ENCODE data around the gene KCNH1. TPM values are rescaled to one million over a fixed set of nuclear protein-coding genes. Genes with fewer than 3 reads are reported as not detected.

KCNH1 gene
- total and polyA plus RNA-seq, 9 of the 15 experiments (the other 6 are each of a cell fraction or from before 2014, with no cell fraction given), result not detected

DNA sequence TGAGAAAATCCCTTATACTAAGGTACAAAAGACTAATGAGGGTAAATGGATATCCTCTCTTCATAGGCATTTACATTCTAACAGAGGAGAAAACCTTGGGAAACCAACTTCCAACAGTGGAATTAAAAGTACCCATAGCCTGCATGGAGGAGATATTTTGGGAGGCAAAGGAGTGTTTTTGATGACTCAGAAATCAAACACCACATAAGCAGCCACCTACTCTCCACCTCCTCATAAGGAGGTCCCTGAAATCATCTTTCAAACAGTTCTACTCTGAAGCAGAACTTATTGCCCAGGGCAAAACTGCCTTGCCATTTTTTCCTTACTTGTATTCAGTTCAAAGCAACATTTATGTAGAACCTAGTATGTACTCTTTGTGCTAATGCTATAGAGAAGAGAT is 211.3 kb downstream of the KCNH1 start:
- H3K4me1 ChIP-seq (replicated peaks in 1 of 2; ENCODE audit: control insufficient read depth in 2 of 2, insufficient read depth in 2 of 2, low read length in 2 of 2), result peaks cover 3 to 5% of the 10 kb centered on the region in 2 experiments; a peak in 2 of 5 replicates
- CTCF ChIA-PET (ENCODE audit: low intra/inter-chr PET ratio), result no interaction called here
- no peak overlapping the region for H2AFZ ChIP-seq (ENCODE audit: low read depth, low read length)
- BruUV-seq (replicated peaks), result no TSS peak
- no peak for ATAC-seq
- POLR2A ChIA-PET, result no interaction called here
- no peak overlapping the region for H3K4me3 ChIP-seq
- H3K9ac ChIP-seq (ENCODE audit: insufficient read depth in 1 of 2, low read depth in 2 of 2, low read length in 2 of 2), result no peak overlapping the region
- H3K9me3 ChIP-seq (replicated peaks; ENCODE audit: control insufficient read depth, insufficient read depth, low read depth, low read length), result no peaks in the 10 kb centered on the region
- in situ Hi-C loops (cut with MboI), result no loop called here
- H3K4me2 ChIP-seq (ENCODE audit: insufficient read depth, low read length), result no peak overlapping the region
- FAIRE-seq, result no peak
- no peak for DNase-seq (ENCODE audit: extremely low read depth in 1 of 4, low spot score in 3 of 4)
- 0 out of 5 replicates have a peak, but pooled peaks cover 0 to 3% of the 10 kb centered on the region in 2 experiments for H3K27me3 ChIP-seq (ENCODE audit: control insufficient read depth in 2 of 2, insufficient read depth in 2 of 2, low read length in 2 of 2)
- H3K9me1 ChIP-seq (ENCODE audit: control insufficient read depth, insufficient read depth, low read length), result no peaks in the 10 kb centered on the region
- H4K20me1 ChIP-seq (replicated peaks; ENCODE audit: control insufficient read depth, insufficient read depth, low read length), result no peaks in the 10 kb centered on the region
- H3K79me2 ChIP-seq (ENCODE audit: control insufficient read depth, insufficient read depth, low read length), result no peaks in the 10 kb centered on the region
- no peak overlapping the region for H3K27ac ChIP-seq (ENCODE audit: extremely low read depth, low read depth, low read length)
- no peaks in the 10 kb centered on the region for H3K36me3 ChIP-seq (ENCODE audit: control insufficient read depth, insufficient read depth, low read length)
- TF ChIP-seq, protein P1, sequence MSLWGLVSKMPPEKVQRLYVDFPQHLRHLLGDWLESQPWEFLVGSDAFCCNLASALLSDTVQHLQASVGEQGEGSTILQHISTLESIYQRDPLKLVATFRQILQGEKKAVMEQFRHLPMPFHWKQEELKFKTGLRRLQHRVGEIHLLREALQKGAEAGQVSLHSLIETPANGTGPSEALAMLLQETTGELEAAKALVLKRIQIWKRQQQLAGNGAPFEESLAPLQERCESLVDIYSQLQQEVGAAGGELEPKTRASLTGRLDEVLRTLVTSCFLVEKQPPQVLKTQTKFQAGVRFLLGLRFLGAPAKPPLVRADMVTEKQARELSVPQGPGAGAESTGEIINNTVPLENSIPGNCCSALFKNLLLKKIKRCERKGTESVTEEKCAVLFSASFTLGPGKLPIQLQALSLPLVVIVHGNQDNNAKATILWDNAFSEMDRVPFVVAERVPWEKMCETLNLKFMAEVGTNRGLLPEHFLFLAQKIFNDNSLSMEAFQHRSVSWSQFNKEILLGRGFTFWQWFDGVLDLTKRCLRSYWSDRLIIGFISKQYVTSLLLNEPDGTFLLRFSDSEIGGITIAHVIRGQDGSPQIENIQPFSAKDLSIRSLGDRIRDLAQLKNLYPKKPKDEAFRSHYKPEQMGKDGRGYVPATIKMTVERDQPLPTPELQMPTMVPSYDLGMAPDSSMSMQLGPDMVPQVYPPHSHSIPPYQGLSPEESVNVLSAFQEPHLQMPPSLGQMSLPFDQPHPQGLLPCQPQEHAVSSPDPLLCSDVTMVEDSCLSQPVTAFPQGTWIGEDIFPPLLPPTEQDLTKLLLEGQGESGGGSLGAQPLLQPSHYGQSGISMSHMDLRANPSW (CRISPR knock-in tag; IDR thresholded peaks at IDR 0.05), result no peak
- TF ChIP-seq GTF2A2 (tag; IDR thresholded peaks at IDR 0.05) (no peak), SRF (CRISPR knock-in tag; IDR thresholded peaks at IDR 0.05) (no peak)
- TF ChIP-seq, protein P2, sequence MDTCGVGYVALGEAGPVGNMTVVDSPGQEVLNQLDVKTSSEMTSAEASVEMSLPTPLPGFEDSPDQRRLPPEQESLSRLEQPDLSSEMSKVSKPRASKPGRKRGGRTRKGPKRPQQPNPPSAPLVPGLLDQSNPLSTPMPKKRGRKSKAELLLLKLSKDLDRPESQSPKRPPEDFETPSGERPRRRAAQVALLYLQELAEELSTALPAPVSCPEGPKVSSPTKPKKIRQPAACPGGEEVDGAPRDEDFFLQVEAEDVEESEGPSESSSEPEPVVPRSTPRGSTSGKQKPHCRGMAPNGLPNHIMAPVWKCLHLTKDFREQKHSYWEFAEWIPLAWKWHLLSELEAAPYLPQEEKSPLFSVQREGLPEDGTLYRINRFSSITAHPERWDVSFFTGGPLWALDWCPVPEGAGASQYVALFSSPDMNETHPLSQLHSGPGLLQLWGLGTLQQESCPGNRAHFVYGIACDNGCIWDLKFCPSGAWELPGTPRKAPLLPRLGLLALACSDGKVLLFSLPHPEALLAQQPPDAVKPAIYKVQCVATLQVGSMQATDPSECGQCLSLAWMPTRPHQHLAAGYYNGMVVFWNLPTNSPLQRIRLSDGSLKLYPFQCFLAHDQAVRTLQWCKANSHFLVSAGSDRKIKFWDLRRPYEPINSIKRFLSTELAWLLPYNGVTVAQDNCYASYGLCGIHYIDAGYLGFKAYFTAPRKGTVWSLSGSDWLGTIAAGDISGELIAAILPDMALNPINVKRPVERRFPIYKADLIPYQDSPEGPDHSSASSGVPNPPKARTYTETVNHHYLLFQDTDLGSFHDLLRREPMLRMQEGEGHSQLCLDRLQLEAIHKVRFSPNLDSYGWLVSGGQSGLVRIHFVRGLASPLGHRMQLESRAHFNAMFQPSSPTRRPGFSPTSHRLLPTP (IDR thresholded peaks at IDR 0.05; ENCODE audit: borderline replicate concordance, extremely low read depth, insufficient read length), result no peak
- intact Hi-C loops (cut with micrococcal nuclease), result no loop called here
